Measurements from ENCODE around the gene NELL2. TPM values are rescaled to one million over a fixed set of nuclear protein-coding genes. Genes with fewer than 3 reads are reported as not detected.

Gene NELL2
- total RNA-seq, 1 experiment from 2014 or later, result 1.1 TPM

- H3K9me2 ChIP-seq (ENCODE audit: insufficient read depth), result no peaks in the 10 kb centered on the region
- H3K9me3 ChIP-seq (ENCODE audit: control insufficient read depth in 1 of 2, insufficient read depth in 1 of 2, low read depth in 1 of 2, low read length in 2 of 2), result peaks cover 0 to 10% of the 10 kb centered on the region in 2 experiments; a peak in 3 of 4 replicates
- no peak overlapping the region for H3K27ac ChIP-seq (ENCODE audit: low read depth, low read length)
- no TSS peak for BruUV-seq (replicated peaks)
- no peak overlapping the region for H3K9ac ChIP-seq (ENCODE audit: low read length)
- H3K27me3 ChIP-seq (ENCODE audit: insufficient read depth, low read length), result no peaks in the 10 kb centered on the region
- H3K4me1 ChIP-seq (ENCODE audit: control insufficient read depth in 1 of 2, insufficient read depth in 2 of 2, low read length in 2 of 2), result no peaks in the 10 kb centered on the region
- no peak for TF ChIP-seq ZBTB33 (IDR thresholded peaks at IDR 0.05; ENCODE audit: extremely low read depth, insufficient replicate concordance, low read length)
- TF ChIP-seq SIN3A (IDR thresholded peaks at IDR 0.05; ENCODE audit: low read depth), result no peak
- no peak for TF ChIP-seq FOSL1 (IDR thresholded peaks at IDR 0.05; ENCODE audit: low read depth)
- TF ChIP-seq MAX (IDR thresholded peaks at IDR 0.05), result no peak
- TF ChIP-seq, protein P1, sequence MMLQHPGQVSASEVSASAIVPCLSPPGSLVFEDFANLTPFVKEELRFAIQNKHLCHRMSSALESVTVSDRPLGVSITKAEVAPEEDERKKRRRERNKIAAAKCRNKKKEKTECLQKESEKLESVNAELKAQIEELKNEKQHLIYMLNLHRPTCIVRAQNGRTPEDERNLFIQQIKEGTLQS (IDR thresholded peaks at IDR 0.05), result no peak
- no peak for TF ChIP-seq ELF1 (IDR thresholded peaks at IDR 0.05; ENCODE audit: borderline replicate concordance, low read depth)
- no peak for TF ChIP-seq CTCF (IDR thresholded peaks at IDR 0.05 in 2 of 3, conservative IDR thresholded peaks at IDR 0.05 in 1 of 3; ENCODE audit: borderline replicate concordance in 1 of 3, insufficient read depth in 1 of 3, low read depth in 2 of 3, low read length in 2 of 3)
- TF ChIP-seq EZH2phosphoT487 (IDR thresholded peaks at IDR 0.05; ENCODE audit: borderline replicate concordance), result no peak
- no peak for TF ChIP-seq REST (IDR thresholded peaks at IDR 0.05; ENCODE audit: low read depth)
- TF ChIP-seq EGR1 (IDR thresholded peaks at IDR 0.05; ENCODE audit: low read depth), result no peak
- no peak for TF ChIP-seq EZH2 (IDR thresholded peaks at IDR 0.05)
- no peak for TF ChIP-seq CBX3 (IDR thresholded peaks at IDR 0.05; ENCODE audit: low read depth)
- POLR2A ChIA-PET, result no interaction called here
- H3K79me2 ChIP-seq (ENCODE audit: insufficient read depth, low read length), result no peaks in the 10 kb centered on the region
- ATAC-seq (no peak), DNase-seq (ENCODE audit: low read depth, low spot score) (no peak)
- H4K20me1 ChIP-seq (ENCODE audit: insufficient read depth), result no peaks in the 10 kb centered on the region
- no peak overlapping the region for H3K4me3 ChIP-seq (replicated peaks in 1 of 2; ENCODE audit: low read depth in 1 of 2, low read length in 2 of 2)
- CTCF ChIA-PET, result no interaction called here
- no peaks in the 10 kb centered on the region for H3K36me3 ChIP-seq (ENCODE audit: control insufficient read depth in 1 of 2, insufficient read depth in 2 of 2, low read length in 2 of 2)
- no peak overlapping the region for H2AFZ ChIP-seq (ENCODE audit: low read depth, low read length, poor library complexity, severe bottlenecking)
- no peak overlapping the region for H3K4me2 ChIP-seq (ENCODE audit: low read length)
- RAD21 ChIA-PET (ENCODE audit: low non-redundant PET in 1 of 2, low total read pairs in 2 of 2, uncharacterized antibody in 2 of 2, unreplicated experiment in 2 of 2), result interaction anchor here in 1 of 2 experiments (0.9 kb wide), 1 partner anchor 208 kb away, joined by 3 read pairs; no protein-coding TSS in a partner anchor
- intact Hi-C loops (cut with micrococcal nuclease), result no loop called here
Observed at GRCh38 chr12:44885902-44886301, 9.8 kb upstream of the NELL2 start.

Data from HCT116 (cell line).